Measurements from ENCODE around the gene YPEL2. TPM values are rescaled to one million over a fixed set of nuclear protein-coding genes. Genes with fewer than 3 reads are reported as not detected.

YPEL2 gene
- polyA plus RNA-seq, 1 of the 3 experiments (the other 2 are of a cell fraction) = 3.2 TPM

DNA sequence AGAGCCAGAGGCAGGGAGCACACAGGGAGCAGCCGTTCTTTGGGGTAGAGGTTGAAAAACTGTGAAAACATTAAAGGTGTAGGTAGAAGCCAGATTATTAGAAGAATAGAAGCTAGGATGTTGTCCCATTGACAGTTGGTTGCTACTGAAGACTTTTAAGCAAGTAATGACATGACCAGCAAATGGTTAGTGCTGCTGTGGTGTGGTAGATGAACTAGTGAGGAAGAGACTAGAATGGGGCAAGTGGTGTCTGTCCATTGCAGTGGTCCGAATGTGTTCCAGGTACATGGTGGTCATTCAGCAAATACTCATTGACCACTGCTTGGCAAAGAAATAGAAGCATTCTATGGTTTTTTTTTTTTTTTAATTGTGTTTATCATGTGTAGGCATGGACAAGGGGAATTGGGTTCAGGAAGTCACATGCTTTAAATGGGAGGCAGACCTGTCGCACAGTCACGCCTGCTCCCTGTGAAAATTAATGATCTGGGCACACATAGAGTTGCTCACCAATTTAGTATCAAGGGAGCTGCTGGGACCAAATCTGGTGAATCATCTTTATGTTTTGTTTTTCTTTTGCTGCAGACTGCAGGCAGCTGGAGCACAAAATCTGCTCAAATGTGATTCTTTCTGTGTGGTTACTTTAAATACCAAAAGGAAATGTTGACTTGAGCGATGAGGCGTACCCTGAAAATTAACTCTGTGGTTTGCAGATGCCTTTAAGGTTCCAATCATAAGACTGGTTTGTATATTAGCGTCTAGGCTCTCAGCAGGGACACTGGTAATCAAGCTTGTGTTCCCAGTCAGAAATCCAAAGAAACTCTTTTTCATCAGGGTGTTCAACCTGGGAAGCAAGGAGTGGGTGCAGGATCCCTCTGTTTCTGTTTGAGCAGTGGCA lies 30.7 kb downstream of the YPEL2 start:
- ChIA-PET CTCF (interaction anchor here (0.6 to 2.0 kb wide), 7 partner anchors 19 to 204 kb away, joined by 3 to 7 read pairs (median 4); no protein-coding TSS in a partner anchor), POLR2A (no interaction called here)
- Histone ChIP-seq H3K27ac (ENCODE audit: low read depth in 2 of 2, low read length in 1 of 2) (peak overlapping the region; percentile 51 to 99), H3K4me3 (ENCODE audit: low read depth in 2 of 2, low read length in 1 of 2) (peak overlapping the region; percentile 5 to 25; a peak in 2 of 4 replicates), H3K79me2 (ENCODE audit: insufficient read depth) (peaks cover 30% of the 10 kb centered on the region), H3F3A (replicated peaks; ENCODE audit: insufficient read depth) (peaks cover 57% of the 10 kb centered on the region), H2AFZ (ENCODE audit: low read depth) (no peak overlapping the region), H3K9ac (peak overlapping the region; percentile 62; the same call in 1 of the 2 replicates), H3K27me3 (ENCODE audit: insufficient read depth) (no peaks in the 10 kb centered on the region), H3K9me2 (no peaks in the 10 kb centered on the region), H3K9me3 (no peaks in the 10 kb centered on the region), H3K4me1 (ENCODE audit: control insufficient read depth in 1 of 2, insufficient read depth in 2 of 2, low read depth in 1 of 2, low read length in 1 of 2) (peaks cover 42 to 52% of the 10 kb centered on the region in 2 experiments), H4K20me1 (ENCODE audit: insufficient read depth) (no peaks in the 10 kb centered on the region; the same call in 1 of the 2 replicates), H3K36me3 (replicated peaks in 1 of 2; ENCODE audit: control insufficient read depth in 1 of 2, insufficient read depth in 2 of 2, low read length in 1 of 2) (no peaks in the 10 kb centered on the region), H3K4me2 (peak overlapping the region; percentile 74)
- 37% methylated on average over 7 of the region's 7 CpGs for WGBS (ENCODE audit: low lambda C conversion rate)
- DNase-seq = no peak
- TF ChIP-seq POLR2AphosphoS5 (IDR thresholded peaks at IDR 0.05; ENCODE audit: low read depth, low read length) (peak; percentile 59; the same call in 1 of the 2 replicates), EZH2phosphoT487 (IDR thresholded peaks at IDR 0.05; ENCODE audit: borderline replicate concordance, low read depth) (no peak), RCOR1 (IDR thresholded peaks at IDR 0.05; ENCODE audit: low read length) (no peak), ELF1 (IDR thresholded peaks at IDR 0.05) (no peak), EP300 (IDR thresholded peaks at IDR 0.05; ENCODE audit: borderline replicate concordance in 1 of 2, low read depth in 1 of 2, low read length in 1 of 2) (peak in 1 of 2 experiments; percentile 79; a peak in 1 of 4 replicates), FOSL2 (IDR thresholded peaks at IDR 0.05; ENCODE audit: borderline replicate concordance, low read depth) (peak; percentile 93), NFIC (IDR thresholded peaks at IDR 0.05; ENCODE audit: borderline replicate concordance) (peak; percentile 55), FOXM1 (IDR thresholded peaks at IDR 0.05; ENCODE audit: low read depth) (peak; percentile 66; the same call in 1 of the 2 replicates), MXI1 (IDR thresholded peaks at IDR 0.05; ENCODE audit: low read depth, low read length) (no peak), TEAD4 (IDR thresholded peaks at IDR 0.05; ENCODE audit: borderline replicate concordance, insufficient read depth) (peak; percentile 81), MEF2A (IDR thresholded peaks at IDR 0.05; ENCODE audit: borderline replicate concordance, low read depth) (peak; percentile 83; the same call in 1 of the 2 replicates), RXRA (IDR thresholded peaks at IDR 0.05; ENCODE audit: borderline replicate concordance, low read depth) (no peak), TCF12 (IDR thresholded peaks at IDR 0.05) (peak; percentile 97), GATA2 (CRISPR knock-in tag; IDR thresholded peaks at IDR 0.05) (no peak), FOXJ3 (CRISPR knock-in tag; IDR thresholded peaks at IDR 0.05) (no peak), JUND (IDR thresholded peaks at IDR 0.05) (peak; percentile 93)
- TF ChIP-seq, protein P1, sequence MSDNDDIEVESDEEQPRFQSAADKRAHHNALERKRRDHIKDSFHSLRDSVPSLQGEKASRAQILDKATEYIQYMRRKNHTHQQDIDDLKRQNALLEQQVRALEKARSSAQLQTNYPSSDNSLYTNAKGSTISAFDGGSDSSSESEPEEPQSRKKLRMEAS (IDR thresholded peaks at IDR 0.05; ENCODE audit: low read depth) = peak; percentile 76
- TF ChIP-seq, protein P2, sequence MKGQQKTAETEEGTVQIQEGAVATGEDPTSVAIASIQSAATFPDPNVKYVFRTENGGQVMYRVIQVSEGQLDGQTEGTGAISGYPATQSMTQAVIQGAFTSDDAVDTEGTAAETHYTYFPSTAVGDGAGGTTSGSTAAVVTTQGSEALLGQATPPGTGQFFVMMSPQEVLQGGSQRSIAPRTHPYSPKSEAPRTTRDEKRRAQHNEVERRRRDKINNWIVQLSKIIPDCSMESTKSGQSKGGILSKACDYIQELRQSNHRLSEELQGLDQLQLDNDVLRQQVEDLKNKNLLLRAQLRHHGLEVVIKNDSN (IDR thresholded peaks at IDR 0.05; ENCODE audit: borderline replicate concordance, low read depth) = peak; percentile 55; the same call in 1 of the 2 replicates
- TF ChIP-seq, protein P3, sequence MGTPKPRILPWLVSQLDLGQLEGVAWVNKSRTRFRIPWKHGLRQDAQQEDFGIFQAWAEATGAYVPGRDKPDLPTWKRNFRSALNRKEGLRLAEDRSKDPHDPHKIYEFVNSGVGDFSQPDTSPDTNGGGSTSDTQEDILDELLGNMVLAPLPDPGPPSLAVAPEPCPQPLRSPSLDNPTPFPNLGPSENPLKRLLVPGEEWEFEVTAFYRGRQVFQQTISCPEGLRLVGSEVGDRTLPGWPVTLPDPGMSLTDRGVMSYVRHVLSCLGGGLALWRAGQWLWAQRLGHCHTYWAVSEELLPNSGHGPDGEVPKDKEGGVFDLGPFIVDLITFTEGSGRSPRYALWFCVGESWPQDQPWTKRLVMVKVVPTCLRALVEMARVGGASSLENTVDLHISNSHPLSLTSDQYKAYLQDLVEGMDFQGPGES (IDR thresholded peaks at IDR 0.05; ENCODE audit: low read depth, low read length) = no peak
- TF ChIP-seq, protein P4, sequence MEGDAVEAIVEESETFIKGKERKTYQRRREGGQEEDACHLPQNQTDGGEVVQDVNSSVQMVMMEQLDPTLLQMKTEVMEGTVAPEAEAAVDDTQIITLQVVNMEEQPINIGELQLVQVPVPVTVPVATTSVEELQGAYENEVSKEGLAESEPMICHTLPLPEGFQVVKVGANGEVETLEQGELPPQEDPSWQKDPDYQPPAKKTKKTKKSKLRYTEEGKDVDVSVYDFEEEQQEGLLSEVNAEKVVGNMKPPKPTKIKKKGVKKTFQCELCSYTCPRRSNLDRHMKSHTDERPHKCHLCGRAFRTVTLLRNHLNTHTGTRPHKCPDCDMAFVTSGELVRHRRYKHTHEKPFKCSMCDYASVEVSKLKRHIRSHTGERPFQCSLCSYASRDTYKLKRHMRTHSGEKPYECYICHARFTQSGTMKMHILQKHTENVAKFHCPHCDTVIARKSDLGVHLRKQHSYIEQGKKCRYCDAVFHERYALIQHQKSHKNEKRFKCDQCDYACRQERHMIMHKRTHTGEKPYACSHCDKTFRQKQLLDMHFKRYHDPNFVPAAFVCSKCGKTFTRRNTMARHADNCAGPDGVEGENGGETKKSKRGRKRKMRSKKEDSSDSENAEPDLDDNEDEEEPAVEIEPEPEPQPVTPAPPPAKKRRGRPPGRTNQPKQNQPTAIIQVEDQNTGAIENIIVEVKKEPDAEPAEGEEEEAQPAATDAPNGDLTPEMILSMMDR (IDR thresholded peaks at IDR 0.05) = no peak
- TF ChIP-seq, protein P5, sequence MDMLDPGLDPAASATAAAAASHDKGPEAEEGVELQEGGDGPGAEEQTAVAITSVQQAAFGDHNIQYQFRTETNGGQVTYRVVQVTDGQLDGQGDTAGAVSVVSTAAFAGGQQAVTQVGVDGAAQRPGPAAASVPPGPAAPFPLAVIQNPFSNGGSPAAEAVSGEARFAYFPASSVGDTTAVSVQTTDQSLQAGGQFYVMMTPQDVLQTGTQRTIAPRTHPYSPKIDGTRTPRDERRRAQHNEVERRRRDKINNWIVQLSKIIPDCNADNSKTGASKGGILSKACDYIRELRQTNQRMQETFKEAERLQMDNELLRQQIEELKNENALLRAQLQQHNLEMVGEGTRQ (IDR thresholded peaks at IDR 0.05; ENCODE audit: borderline replicate concordance, low read depth, low read length) = no peak
- TF ChIP-seq, protein P6, sequence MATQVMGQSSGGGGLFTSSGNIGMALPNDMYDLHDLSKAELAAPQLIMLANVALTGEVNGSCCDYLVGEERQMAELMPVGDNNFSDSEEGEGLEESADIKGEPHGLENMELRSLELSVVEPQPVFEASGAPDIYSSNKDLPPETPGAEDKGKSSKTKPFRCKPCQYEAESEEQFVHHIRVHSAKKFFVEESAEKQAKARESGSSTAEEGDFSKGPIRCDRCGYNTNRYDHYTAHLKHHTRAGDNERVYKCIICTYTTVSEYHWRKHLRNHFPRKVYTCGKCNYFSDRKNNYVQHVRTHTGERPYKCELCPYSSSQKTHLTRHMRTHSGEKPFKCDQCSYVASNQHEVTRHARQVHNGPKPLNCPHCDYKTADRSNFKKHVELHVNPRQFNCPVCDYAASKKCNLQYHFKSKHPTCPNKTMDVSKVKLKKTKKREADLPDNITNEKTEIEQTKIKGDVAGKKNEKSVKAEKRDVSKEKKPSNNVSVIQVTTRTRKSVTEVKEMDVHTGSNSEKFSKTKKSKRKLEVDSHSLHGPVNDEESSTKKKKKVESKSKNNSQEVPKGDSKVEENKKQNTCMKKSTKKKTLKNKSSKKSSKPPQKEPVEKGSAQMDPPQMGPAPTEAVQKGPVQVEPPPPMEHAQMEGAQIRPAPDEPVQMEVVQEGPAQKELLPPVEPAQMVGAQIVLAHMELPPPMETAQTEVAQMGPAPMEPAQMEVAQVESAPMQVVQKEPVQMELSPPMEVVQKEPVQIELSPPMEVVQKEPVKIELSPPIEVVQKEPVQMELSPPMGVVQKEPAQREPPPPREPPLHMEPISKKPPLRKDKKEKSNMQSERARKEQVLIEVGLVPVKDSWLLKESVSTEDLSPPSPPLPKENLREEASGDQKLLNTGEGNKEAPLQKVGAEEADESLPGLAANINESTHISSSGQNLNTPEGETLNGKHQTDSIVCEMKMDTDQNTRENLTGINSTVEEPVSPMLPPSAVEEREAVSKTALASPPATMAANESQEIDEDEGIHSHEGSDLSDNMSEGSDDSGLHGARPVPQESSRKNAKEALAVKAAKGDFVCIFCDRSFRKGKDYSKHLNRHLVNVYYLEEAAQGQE (IDR thresholded peaks at IDR 0.05; ENCODE audit: low read depth, low read length) = peak; percentile 42; the same call in 1 of the 2 replicates

All from SK-N-SH (cell line).